GM23338 (cell line): ENCODE results near the gene BLACAT1. TPM values are rescaled to one million over a fixed set of nuclear protein-coding genes. Genes with fewer than 3 reads are reported as not detected.

Experiments used
- ATAC-seq: fragments of 200-7000 bp; cut with Tn5 transposase; 3 replicates; pipeline ENCODE4 v1.9.1; 2020
- DNase-seq: peaks from one replicate; pipeline ENCODE4 v3.0.0-alpha.2; 2015; ENCODE audit warnings: low spot score
- H2AFZ ChIP-seq: fragments of 200-600 bp; sonication (generic); 2 replicates; pipeline ENCODE4 v1.8.0; 2016; ENCODE audit warnings: antibody characterized with exemption, mild to moderate bottlenecking, moderate library complexity
- H3F3A ChIP-seq: fragments of 200-600 bp; sonication (generic); replicated peaks from 2 replicates; pipeline ENCODE4 v1.8.0; 2017; ENCODE audit warnings: antibody characterized with exemption, mixed run types, low read depth
- H3K27ac ChIP-seq: fragments of 200-600 bp; sonication (generic); 2 replicates; pipeline ENCODE4 v1.6.1; 2016; ENCODE audit warnings: low read depth
- H3K27me3 ChIP-seq: fragments of 200-600 bp; sonication (generic); 2 replicates; pipeline ENCODE4 v1.8.0; 2016; ENCODE audit warnings: mild to moderate bottlenecking, mixed run types, moderate library complexity; ENCODE audit not compliant: insufficient read depth
- H3K36me3 ChIP-seq: fragments of 200-600 bp; sonication (generic); 2 replicates; pipeline ENCODE4 v1.8.0; 2016; ENCODE audit warnings: mild to moderate bottlenecking; ENCODE audit not compliant: insufficient read depth
- H3K4me1 ChIP-seq: fragments of 200-600 bp; sonication (generic); 2 replicates; pipeline ENCODE4 v1.8.0; 2016; ENCODE audit warnings: mild to moderate bottlenecking, moderate library complexity; ENCODE audit not compliant: insufficient read depth
- H3K4me2 ChIP-seq: fragments of 200-600 bp; sonication (generic); 2 replicates; pipeline ENCODE4 v1.7.1; 2017; ENCODE audit warnings: mixed run types
- H3K4me3 ChIP-seq: fragments of 200-600 bp; sonication (generic); 2 replicates; pipeline ENCODE4 v1.6.1; 2016; ENCODE audit warnings: mixed run types
- H3K79me2 ChIP-seq: fragments of 200-600 bp; sonication (generic); replicated peaks from 2 replicates; pipeline ENCODE4 v1.8.0; 2017; ENCODE audit warnings: mild to moderate bottlenecking; ENCODE audit not compliant: insufficient read depth
- H3K9me2 ChIP-seq: fragments of 200-600 bp; sonication (generic); 2 replicates; pipeline ENCODE4 v1.8.0; 2017; ENCODE audit not compliant: insufficient read depth
- H4K20me1 ChIP-seq: fragments of 200-600 bp; sonication (generic); replicated peaks from 2 replicates; pipeline ENCODE4 v1.8.0; 2017; ENCODE audit warnings: mild to moderate bottlenecking; ENCODE audit not compliant: insufficient read depth
- H3K27ac Mint-ChIP-seq: 2 replicates; pipeline ENCODE4 v1.8.0; 2020; ENCODE audit warnings: inconsistent platforms, mild to moderate bottlenecking, moderate library complexity, mixed read lengths
- H3K27me3 Mint-ChIP-seq: 3 replicates; pipeline ENCODE4 v1.8.0; 2022; ENCODE audit warnings: low read depth, mild to moderate bottlenecking, moderate library complexity, mixed read lengths, inconsistent platforms; ENCODE audit not compliant: insufficient read depth, poor library complexity
- H3K36me3 Mint-ChIP-seq: 3 replicates; pipeline ENCODE4 v1.8.0; 2021; ENCODE audit warnings: low read depth, mild to moderate bottlenecking, inconsistent platforms, moderate library complexity, mixed read lengths
- H3K4me1 Mint-ChIP-seq: 3 replicates; pipeline ENCODE4 v1.8.0; 2020; ENCODE audit warnings: mild to moderate bottlenecking, inconsistent platforms, mixed read lengths
- H3K4me3 Mint-ChIP-seq: 3 replicates; pipeline ENCODE4 v1.8.0; 2021; ENCODE audit warnings: moderate library complexity, mild to moderate bottlenecking, inconsistent platforms, mixed read lengths
- H3K9me3 Mint-ChIP-seq: 3 replicates; pipeline ENCODE4 v1.8.0; 2020; ENCODE audit warnings: moderate library complexity, mild to moderate bottlenecking, inconsistent platforms, mixed read lengths
- CREB1 ChIP-seq: fragments of 250-450 bp; sonication (Bioruptor Pico); IDR thresholded peaks from 2 replicates; pipeline ENCODE4 v1.5.0; 2020; ENCODE audit warnings: low read depth, mild to moderate bottlenecking, moderate library complexity
- CTCF ChIP-seq, 2 experiments: fragments of 200-600 bp in 1 of 2; sonication (generic) in 1 of 2; conservative IDR thresholded peaks; 2 replicates each; pipeline versions ENCODE4 v1.5.1 to v1.6.1; 2016 to 2017; ENCODE audit warnings: antibody characterized with exemption in 2 of 2, low read depth in 2 of 2, mild to moderate bottlenecking in 2 of 2, moderate library complexity in 1 of 2
- EZH2 ChIP-seq: fragments of 200-600 bp; sonication (generic); IDR thresholded peaks from one replicate; pipeline ENCODE4 v1.8.0; 2017; ENCODE audit warnings: antibody characterized with exemption, mild to moderate bottlenecking, low read depth; ENCODE audit not compliant: unreplicated experiment
- EZH2phosphoT487 ChIP-seq: fragments of 200-600 bp; sonication (generic); IDR thresholded peaks from one replicate; pipeline ENCODE4 v1.8.1; 2018; ENCODE audit warnings: antibody characterized with exemption; ENCODE audit not compliant: unreplicated experiment
- NANOG ChIP-seq: IDR thresholded peaks from 2 replicates; pipeline ENCODE4 v1.6.1; 2016; ENCODE audit warnings: antibody characterized with exemption, borderline replicate concordance
- POLR2AphosphoS5 ChIP-seq: IDR thresholded peaks from 2 replicates; pipeline ENCODE4 v1.6.1; 2016; ENCODE audit warnings: antibody characterized with exemption, low read depth
- REST ChIP-seq: IDR thresholded peaks from one replicate; pipeline ENCODE4 v1.6.1; 2018; ENCODE audit warnings: antibody characterized with exemption; ENCODE audit not compliant: unreplicated experiment
- STAT1 ChIP-seq: IDR thresholded peaks from one replicate; pipeline ENCODE4 v1.6.1; 2016; ENCODE audit warnings: antibody characterized with exemption; ENCODE audit not compliant: unreplicated experiment
- ZNF331 ChIP-seq: fragments of 250-450 bp; sonication (Bioruptor Pico); IDR thresholded peaks from 2 replicates; pipeline ENCODE4 v1.5.0; 2020; ENCODE audit warnings: low read depth, mild to moderate bottlenecking, moderate library complexity
- polyA plus RNA-seq: library from polyadenylated mRNA; unstranded; fragments of >200 nt; fragmentation: Nextera tagmentation; extraction: Ambion mirVana; gene quantifications from 2 replicates; pipeline ENCODE4 v1.2.1, GENCODE V29; 2016
- total RNA-seq: library from RNA; depleted of rRNA; stranded (reverse); fragments of >200 nt; shearing (Covaris generic); gene quantifications from 2 replicates; pipeline ENCODE4 v1.2.3, GENCODE V29; 2014
- TF ChIP-seq, protein P1 (sequence below): fragments of 250-450 bp; sonication (Bioruptor Pico); IDR thresholded peaks from 2 replicates; pipeline ENCODE4 v1.5.0; 2020; ENCODE audit warnings: mild to moderate bottlenecking, moderate library complexity

The BLACAT1 gene
- total and polyA plus RNA-seq, 2 experiments from 2014 or later, result 1.6 to 6.2 TPM

DNA sequence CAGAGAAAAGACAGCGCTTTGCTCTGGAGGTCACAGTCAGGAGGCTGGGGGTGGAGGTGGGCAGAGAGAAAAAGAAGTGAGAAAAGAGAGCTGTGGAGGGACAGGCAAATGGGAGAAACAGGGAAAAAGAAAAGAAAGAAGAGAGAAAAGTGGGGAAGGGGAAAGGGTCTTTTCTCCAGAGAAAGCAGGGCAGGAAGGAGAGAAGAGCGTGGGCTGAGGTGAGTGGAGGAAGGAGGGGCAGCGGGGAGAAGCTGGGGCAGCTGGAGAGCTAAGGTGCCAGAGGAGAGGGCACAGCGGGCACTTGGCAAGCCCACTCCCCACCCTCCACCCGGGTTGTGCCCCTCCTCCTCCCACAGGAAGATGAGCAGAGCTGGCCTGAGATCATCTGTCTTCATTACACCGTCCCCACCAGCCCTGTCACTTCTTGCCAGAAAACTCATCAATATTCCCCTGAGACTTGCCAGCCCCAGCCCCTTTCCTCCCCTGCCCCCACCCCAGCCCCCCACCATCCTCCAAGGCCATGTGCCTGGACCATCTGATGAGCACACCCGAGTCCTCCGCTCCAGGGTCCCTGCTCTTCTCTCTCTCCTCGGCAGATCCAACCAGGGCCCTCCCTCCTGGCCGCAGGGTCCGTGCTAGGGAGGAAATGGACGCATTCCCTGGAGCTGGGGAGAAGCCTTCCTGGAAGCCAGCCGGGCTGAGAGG lies 17.0 kb upstream of the BLACAT1 start (continued):
- TF ChIP-seq CTCF (conservative IDR thresholded peaks at IDR 0.05; ENCODE audit: low read depth in 2 of 2) (no peak), EZH2 (no peak), ZNF331 (CRISPR knock-in tag) (no peak), POLR2AphosphoS5 (no peak), CREB1 (CRISPR knock-in tag) (no peak), NANOG (no peak)

DNA sequence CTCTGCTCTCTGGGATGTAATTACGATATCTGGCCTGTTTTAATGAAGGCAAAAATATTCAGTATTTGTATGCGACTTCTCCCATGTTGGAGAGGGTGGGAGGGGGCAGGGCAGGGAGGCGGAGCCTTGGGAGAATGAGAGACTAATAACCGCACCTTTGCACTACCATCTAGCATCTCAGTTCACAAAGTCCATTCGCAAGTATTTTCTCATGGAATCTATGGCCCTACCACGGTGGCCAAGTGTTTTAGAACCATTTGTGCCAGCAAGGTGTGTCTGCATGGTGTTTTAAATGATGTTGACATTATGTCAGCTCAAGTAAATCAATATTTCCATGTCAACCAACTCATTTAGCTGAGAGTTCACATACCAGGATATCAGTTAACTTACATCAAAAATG lies 14.3 kb upstream of the BLACAT1 start:
- Mint-ChIP-seq H3K4me3 (no peak overlapping the region), H3K27me3 (peaks cover 17% of the 10 kb centered on the region), H3K27ac (no peak overlapping the region), H3K4me1 (peaks cover 27% of the 10 kb centered on the region), H3K9me3 (peaks cover 4% of the 10 kb centered on the region; the same call in 2 of the 3 replicates), H3K36me3 (peaks cover 6% of the 10 kb centered on the region; the same call in 1 of the 3 replicates)
- Histone ChIP-seq H3K4me3 (no peak overlapping the region), H3K79me2 (no peaks in the 10 kb centered on the region), H3K9me2 (no peaks in the 10 kb centered on the region), H3K27ac (no peak overlapping the region), H3K27me3 (no peaks in the 10 kb centered on the region), H4K20me1 (no peaks in the 10 kb centered on the region), H3K36me3 (no peaks in the 10 kb centered on the region), H3F3A (peaks cover 7% of the 10 kb centered on the region; the same call in 1 of the 2 replicates), H2AFZ (peak overlapping the region; percentile 59; the same call in 1 of the 2 replicates), H3K4me2 (no peak overlapping the region), H3K4me1 (peaks cover 21% of the 10 kb centered on the region)
- ATAC-seq (no peak), DNase-seq (no peak)
- TF ChIP-seq EZH2phosphoT487, result no peak
- TF ChIP-seq REST, result no peak
- no peak for TF ChIP-seq EZH2
- TF ChIP-seq POLR2AphosphoS5, result no peak
- TF ChIP-seq STAT1, result no peak
- TF ChIP-seq CREB1 (CRISPR knock-in tag), result no peak
- TF ChIP-seq CTCF (conservative IDR thresholded peaks at IDR 0.05; ENCODE audit: low read depth in 2 of 2), result no peak
- TF ChIP-seq, protein P1, sequence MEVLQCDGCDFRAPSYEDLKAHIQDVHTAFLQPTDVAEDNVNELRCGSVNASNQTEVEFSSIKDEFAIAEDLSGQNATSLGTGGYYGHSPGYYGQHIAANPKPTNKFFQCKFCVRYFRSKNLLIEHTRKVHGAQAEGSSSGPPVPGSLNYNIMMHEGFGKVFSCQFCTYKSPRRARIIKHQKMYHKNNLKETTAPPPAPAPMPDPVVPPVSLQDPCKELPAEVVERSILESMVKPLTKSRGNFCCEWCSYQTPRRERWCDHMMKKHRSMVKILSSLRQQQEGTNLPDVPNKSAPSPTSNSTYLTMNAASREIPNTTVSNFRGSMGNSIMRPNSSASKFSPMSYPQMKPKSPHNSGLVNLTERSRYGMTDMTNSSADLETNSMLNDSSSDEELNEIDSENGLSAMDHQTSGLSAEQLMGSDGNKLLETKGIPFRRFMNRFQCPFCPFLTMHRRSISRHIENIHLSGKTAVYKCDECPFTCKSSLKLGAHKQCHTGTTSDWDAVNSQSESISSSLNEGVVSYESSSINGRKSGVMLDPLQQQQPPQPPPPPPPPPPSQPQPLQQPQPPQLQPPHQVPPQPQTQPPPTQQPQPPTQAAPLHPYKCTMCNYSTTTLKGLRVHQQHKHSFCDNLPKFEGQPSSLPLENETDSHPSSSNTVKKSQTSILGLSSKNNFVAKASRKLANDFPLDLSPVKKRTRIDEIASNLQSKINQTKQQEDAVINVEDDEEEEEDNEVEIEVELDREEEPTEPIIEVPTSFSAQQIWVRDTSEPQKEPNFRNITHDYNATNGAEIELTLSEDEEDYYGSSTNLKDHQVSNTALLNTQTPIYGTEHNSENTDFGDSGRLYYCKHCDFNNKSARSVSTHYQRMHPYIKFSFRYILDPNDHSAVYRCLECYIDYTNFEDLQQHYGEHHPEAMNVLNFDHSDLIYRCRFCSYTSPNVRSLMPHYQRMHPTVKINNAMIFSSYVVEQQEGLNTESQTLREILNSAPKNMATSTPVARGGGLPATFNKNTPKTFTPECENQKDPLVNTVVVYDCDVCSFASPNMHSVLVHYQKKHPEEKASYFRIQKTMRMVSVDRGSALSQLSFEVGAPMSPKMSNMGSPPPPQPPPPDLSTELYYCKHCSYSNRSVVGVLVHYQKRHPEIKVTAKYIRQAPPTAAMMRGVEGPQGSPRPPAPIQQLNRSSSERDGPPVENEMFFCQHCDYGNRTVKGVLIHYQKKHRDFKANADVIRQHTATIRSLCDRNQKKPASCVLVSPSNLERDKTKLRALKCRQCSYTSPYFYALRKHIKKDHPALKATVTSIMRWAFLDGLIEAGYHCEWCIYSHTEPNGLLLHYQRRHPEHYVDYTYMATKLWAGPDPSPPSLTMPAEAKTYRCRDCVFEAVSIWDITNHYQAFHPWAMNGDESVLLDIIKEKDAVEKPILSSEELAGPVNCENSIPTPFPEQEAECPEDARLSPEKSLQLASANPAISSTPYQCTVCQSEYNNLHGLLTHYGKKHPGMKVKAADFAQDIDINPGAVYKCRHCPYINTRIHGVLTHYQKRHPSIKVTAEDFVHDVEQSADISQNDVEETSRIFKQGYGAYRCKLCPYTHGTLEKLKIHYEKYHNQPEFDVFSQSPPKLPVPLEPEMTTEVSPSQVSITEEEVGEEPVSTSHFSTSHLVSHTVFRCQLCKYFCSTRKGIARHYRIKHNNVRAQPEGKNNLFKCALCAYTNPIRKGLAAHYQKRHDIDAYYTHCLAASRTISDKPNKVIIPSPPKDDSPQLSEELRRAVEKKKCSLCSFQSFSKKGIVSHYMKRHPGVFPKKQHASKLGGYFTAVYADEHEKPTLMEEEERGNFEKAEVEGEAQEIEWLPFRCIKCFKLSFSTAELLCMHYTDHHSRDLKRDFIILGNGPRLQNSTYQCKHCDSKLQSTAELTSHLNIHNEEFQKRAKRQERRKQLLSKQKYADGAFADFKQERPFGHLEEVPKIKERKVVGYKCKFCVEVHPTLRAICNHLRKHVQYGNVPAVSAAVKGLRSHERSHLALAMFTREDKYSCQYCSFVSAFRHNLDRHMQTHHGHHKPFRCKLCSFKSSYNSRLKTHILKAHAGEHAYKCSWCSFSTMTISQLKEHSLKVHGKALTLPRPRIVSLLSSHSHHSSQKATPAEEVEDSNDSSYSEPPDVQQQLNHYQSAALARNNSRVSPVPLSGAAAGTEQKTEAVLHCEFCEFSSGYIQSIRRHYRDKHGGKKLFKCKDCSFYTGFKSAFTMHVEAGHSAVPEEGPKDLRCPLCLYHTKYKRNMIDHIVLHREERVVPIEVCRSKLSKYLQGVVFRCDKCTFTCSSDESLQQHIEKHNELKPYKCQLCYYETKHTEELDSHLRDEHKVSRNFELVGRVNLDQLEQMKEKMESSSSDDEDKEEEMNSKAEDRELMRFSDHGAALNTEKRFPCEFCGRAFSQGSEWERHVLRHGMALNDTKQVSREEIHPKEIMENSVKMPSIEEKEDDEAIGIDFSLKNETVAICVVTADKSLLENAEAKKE (CRISPR knock-in tag), result no peak
